HCT116 (cell line): ENCODE measurements around the gene INTS3. TPM values are rescaled to one million over a fixed set of nuclear protein-coding genes. Genes with fewer than 3 reads are reported as not detected.

Experiments
- ATAC-seq: fragments of 200-7000 bp; cut with Tn5 transposase; 2 replicates; pipeline ENCODE4 v1.9.1; 2020; ENCODE audit warnings: mild to moderate bottlenecking, moderate library complexity
- BruUV-seq: library from RNA; stranded (reverse); fragments of 400-500 nt; replicated peaks from 2 replicates; lab custom pipeline; 2021; lab: Mats Ljungman, UMichigan
- CTCF ChIA-PET: fragments of 300-600 bp; sonication (Branson Sonifier 250); formaldehyde crosslinking; loops from one replicate; lab custom pipeline; 2021; ENCODE audit warnings: antibody characterized with exemption; lab: Charles Lee
- POLR2A ChIA-PET: fragments of 300-600, 350-600 bp; sonication (Branson Sonifier 250); formaldehyde crosslinking; loops from one replicate; lab custom pipeline; 2021; ENCODE audit warnings: antibody characterized with exemption; lab: Charles Lee
- RAD21 ChIA-PET, 2 experiments: fragments of 300-600 bp; sonication (Branson Sonifier 250); formaldehyde crosslinking; loops; one replicate each; lab custom pipeline; 2023; ENCODE audit warnings: low total read pairs in 2 of 2; ENCODE audit not compliant: uncharacterized antibody in 2 of 2, unreplicated experiment in 2 of 2, low non-redundant PET in 1 of 2; lab: Charles Lee
- DNase-seq: peaks from one replicate; pipeline ENCODE4 v3.0.0-alpha.2; 2010; ENCODE audit warnings: low read depth, low spot score
- H2AFZ ChIP-seq: fragments of 200-600 bp; shearing (Covaris generic), sonication (generic); 2 replicates; pipeline ENCODE4 v1.6.1; 2017; ENCODE audit warnings: low read depth, mixed run types, mixed read lengths, antibody characterized with exemption, low read length; ENCODE audit not compliant: poor library complexity, severe bottlenecking
- H3K27ac ChIP-seq: 2 replicates; pipeline ENCODE4 v1.5.1; 2012; ENCODE audit warnings: low read depth, low read length
- H3K27me3 ChIP-seq: fragments of 200-600 bp; sonication (generic); 2 replicates; pipeline ENCODE4 v1.6.1; 2016; ENCODE audit warnings: mixed run types, low read length, mixed read lengths; ENCODE audit not compliant: insufficient read depth
- H3K36me3 ChIP-seq, 2 experiments: fragments of 200-500 bp in 1 of 2; fragments of 200-600 bp in 1 of 2; sonication (Bioruptor generic) in 1 of 2; sonication (generic) in 1 of 2; 2 replicates each; pipeline versions ENCODE4 v1.5.1 to v1.6.1; 2014 to 2016; ENCODE audit warnings: low read length in 2 of 2, inconsistent platforms in 1 of 2, mixed read lengths in 1 of 2, mixed run types in 1 of 2; ENCODE audit not compliant: insufficient read depth in 2 of 2, control insufficient read depth in 1 of 2
- H3K4me1 ChIP-seq, 2 experiments: fragments of 200-600 bp in 1 of 2; sonication (generic) in 1 of 2; 2 replicates each; pipeline versions ENCODE4 v1.5.1 to v1.6.1; 2012 to 2017; ENCODE audit warnings: low read length in 2 of 2, inconsistent platforms in 1 of 2, mild to moderate bottlenecking in 1 of 2, mixed read lengths in 1 of 2, mixed run types in 1 of 2, moderate library complexity in 1 of 2; ENCODE audit not compliant: insufficient read depth in 2 of 2, control insufficient read depth in 1 of 2
- H3K4me2 ChIP-seq: fragments of 200-600 bp; sonication (generic); 2 replicates; pipeline ENCODE4 v1.6.1; 2017; ENCODE audit warnings: mixed run types, low read length, mixed read lengths
- H3K4me3 ChIP-seq, 2 experiments: fragments of 200-600 bp in 1 of 2; sonication (generic) in 1 of 2; replicated peaks in 1 of 2; 2 replicates each; pipeline ENCODE4 v1.5.1; 2011 to 2016; ENCODE audit warnings: low read length in 2 of 2, control low read depth in 1 of 2, low read depth in 1 of 2, mild to moderate bottlenecking in 1 of 2, mixed read lengths in 1 of 2, mixed run types in 1 of 2
- H3K79me2 ChIP-seq: fragments of 200-600 bp; sonication (generic); 2 replicates; pipeline ENCODE4 v1.6.1; 2017; ENCODE audit warnings: mild to moderate bottlenecking, mixed run types, low read length, moderate library complexity, mixed read lengths; ENCODE audit not compliant: insufficient read depth
- H3K9ac ChIP-seq: fragments of 200-600 bp; sonication (generic); 2 replicates; pipeline ENCODE4 v1.6.1; 2016; ENCODE audit warnings: low read length, mixed read lengths
- H3K9me2 ChIP-seq: fragments of 200-600 bp; sonication (generic), shearing (Covaris generic); 2 replicates; pipeline ENCODE4 v1.6.1; 2017; ENCODE audit warnings: mixed run types, mild to moderate bottlenecking, moderate library complexity; ENCODE audit not compliant: insufficient read depth
- H3K9me3 ChIP-seq, 2 experiments: fragments of 200-500 bp in 1 of 2; fragments of 200-600 bp in 1 of 2; sonication (Bioruptor generic) in 1 of 2; sonication (generic) in 1 of 2; 2 replicates each; pipeline ENCODE4 v1.6.1; 2014 to 2017; ENCODE audit warnings: low read length in 2 of 2, mixed read lengths in 2 of 2, inconsistent platforms in 1 of 2, low read depth in 1 of 2, mild to moderate bottlenecking in 1 of 2, mixed run types in 1 of 2, moderate library complexity in 1 of 2; ENCODE audit not compliant: control insufficient read depth in 1 of 2, insufficient read depth in 1 of 2
- H4K20me1 ChIP-seq: fragments of 200-600 bp; sonication (generic), shearing (Covaris generic); 2 replicates; pipeline ENCODE4 v1.6.1; 2017; ENCODE audit warnings: mixed run types, mild to moderate bottlenecking, moderate library complexity; ENCODE audit not compliant: insufficient read depth
- ATF3 ChIP-seq: IDR thresholded peaks from 2 replicates; pipeline ENCODE4 v1.6.1; 2012
- ELF1 ChIP-seq: IDR thresholded peaks from 2 replicates; pipeline ENCODE4 v1.6.1; 2012; ENCODE audit warnings: low read depth, borderline replicate concordance
- JUND ChIP-seq: IDR thresholded peaks from 2 replicates; pipeline ENCODE4 v1.6.1; 2012
- MAX ChIP-seq: IDR thresholded peaks from 2 replicates; pipeline ENCODE4 v1.6.1; 2012
- POLR2A ChIP-seq: IDR thresholded peaks from 2 replicates; pipeline ENCODE4 v1.7.0; 2011; ENCODE audit warnings: borderline replicate concordance; ENCODE audit not compliant: insufficient read depth, insufficient read length; ENCODE audit errors: extremely low read depth
- POLR2AphosphoS5 ChIP-seq: IDR thresholded peaks from 2 replicates; pipeline ENCODE4 v1.6.1; 2011; ENCODE audit warnings: mild to moderate bottlenecking, low read depth, low read length, moderate library complexity
- SIN3A ChIP-seq: IDR thresholded peaks from 2 replicates; pipeline ENCODE4 v1.6.1; 2012; ENCODE audit warnings: low read depth
- SP1 ChIP-seq: IDR thresholded peaks from 2 replicates; pipeline ENCODE4 v1.6.1; 2012; ENCODE audit warnings: low read depth
- YY1 ChIP-seq: IDR thresholded peaks from 2 replicates; pipeline ENCODE4 v1.6.1; 2011; ENCODE audit warnings: low read length, low read depth, moderate library complexity, mild to moderate bottlenecking; ENCODE audit not compliant: insufficient replicate concordance; ENCODE audit errors: extremely low read depth
- ZNF274 ChIP-seq: fragments of 200-500 bp; sonication (Bioruptor generic); IDR thresholded peaks from 2 replicates; pipeline ENCODE4 v1.6.1; 2014; ENCODE audit warnings: mild to moderate bottlenecking, low read depth, low read length, inconsistent platforms
- intact Hi-C: fragments of 100-400 bp; cut with micrococcal nuclease; formaldehyde crosslinking; loops from 2 replicates; pipeline ENCODE4 v1.10.0; 2022
- total RNA-seq: library from RNA; stranded (reverse); gene quantifications from one replicate; pipeline ENCODE4 v1.2.1, GENCODE V29; 2021; ENCODE audit not compliant: unreplicated experiment
- TF ChIP-seq, protein P1 (sequence below): IDR thresholded peaks from 2 replicates; pipeline ENCODE4 v1.6.1; 2011; ENCODE audit warnings: mild to moderate bottlenecking, low read length, moderate library complexity; ENCODE audit not compliant: insufficient replicate concordance; ENCODE audit errors: extremely low read depth
- TF ChIP-seq, protein P2 (sequence below), 3 experiments: fragments of 200-600 bp in 1 of 3; sonication (generic) in 1 of 3; IDR thresholded peaks in 2 of 3; conservative IDR thresholded peaks in 1 of 3; 2 replicates each; pipeline ENCODE4 v1.5.1; 2012 to 2017; ENCODE audit warnings: low read depth in 2 of 3, low read length in 2 of 3, antibody characterized with exemption in 1 of 3, borderline replicate concordance in 1 of 3, control low read depth in 1 of 3, mild to moderate bottlenecking in 1 of 3, mixed read lengths in 1 of 3, mixed run types in 1 of 3, moderate library complexity in 1 of 3; ENCODE audit not compliant: insufficient read depth in 1 of 3
- TF ChIP-seq, protein P3 (sequence below): IDR thresholded peaks from 2 replicates; pipeline ENCODE4 v1.6.1; 2012; ENCODE audit warnings: low read depth

INTS3 gene
- total RNA-seq, 1 experiment from 2014 or later: 47.6 TPM

DNA sequence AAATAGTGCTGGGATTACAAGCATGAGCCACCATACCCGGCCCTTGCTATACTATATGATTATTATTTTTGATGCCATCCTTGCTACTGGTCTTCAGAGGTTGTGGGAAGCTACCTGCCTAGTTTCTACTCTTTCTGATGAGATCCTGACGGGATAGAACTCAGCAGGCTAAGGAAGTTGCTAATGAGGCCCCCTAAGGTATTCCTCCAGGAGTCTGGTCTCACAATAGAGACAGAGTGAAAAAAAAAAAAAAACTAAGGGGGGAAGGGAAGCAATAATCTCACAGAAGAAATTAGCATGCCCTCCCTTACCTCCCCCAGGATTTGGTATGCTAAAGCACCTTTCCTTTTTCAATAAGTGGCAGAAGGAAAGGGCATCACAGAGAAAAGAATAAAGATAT is 17.6 kb downstream of the INTS3 start:
- DNase-seq: no peak
- Histone ChIP-seq H3K4me1 (no peaks in the 10 kb centered on the region), H3K79me2 (no peaks in the 10 kb centered on the region), H3K36me3 (peaks cover 34 to 55% of the 10 kb centered on the region in 2 experiments), H3K4me2 (no peak overlapping the region), H3K9me2 (no peaks in the 10 kb centered on the region), H3K9me3 (no peaks in the 10 kb centered on the region), H3K27me3 (no peaks in the 10 kb centered on the region), H3K9ac (no peak overlapping the region), H2AFZ (no peak overlapping the region), H4K20me1 (no peaks in the 10 kb centered on the region), H3K4me3 (no peak overlapping the region), H3K27ac (no peak overlapping the region)
- ChIA-PET POLR2A (no interaction called here), CTCF (no interaction called here), RAD21 (no interaction called here)
- intact Hi-C loops: no loop called here
- no TSS peak for BruUV-seq
- ATAC-seq: no peak
- no peak for TF ChIP-seq YY1
- TF ChIP-seq, protein P1, sequence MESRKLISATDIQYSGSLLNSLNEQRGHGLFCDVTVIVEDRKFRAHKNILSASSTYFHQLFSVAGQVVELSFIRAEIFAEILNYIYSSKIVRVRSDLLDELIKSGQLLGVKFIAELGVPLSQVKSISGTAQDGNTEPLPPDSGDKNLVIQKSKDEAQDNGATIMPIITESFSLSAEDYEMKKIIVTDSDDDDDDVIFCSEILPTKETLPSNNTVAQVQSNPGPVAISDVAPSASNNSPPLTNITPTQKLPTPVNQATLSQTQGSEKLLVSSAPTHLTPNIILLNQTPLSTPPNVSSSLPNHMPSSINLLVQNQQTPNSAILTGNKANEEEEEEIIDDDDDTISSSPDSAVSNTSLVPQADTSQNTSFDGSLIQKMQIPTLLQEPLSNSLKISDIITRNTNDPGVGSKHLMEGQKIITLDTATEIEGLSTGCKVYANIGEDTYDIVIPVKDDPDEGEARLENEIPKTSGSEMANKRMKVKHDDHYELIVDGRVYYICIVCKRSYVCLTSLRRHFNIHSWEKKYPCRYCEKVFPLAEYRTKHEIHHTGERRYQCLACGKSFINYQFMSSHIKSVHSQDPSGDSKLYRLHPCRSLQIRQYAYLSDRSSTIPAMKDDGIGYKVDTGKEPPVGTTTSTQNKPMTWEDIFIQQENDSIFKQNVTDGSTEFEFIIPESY: no peak
- no peak for TF ChIP-seq POLR2AphosphoS5
- no peak for TF ChIP-seq SP1
- TF ChIP-seq JUND: no peak
- TF ChIP-seq ZNF274: no peak
- TF ChIP-seq SIN3A: no peak
- TF ChIP-seq POLR2A: no peak
- TF ChIP-seq, protein P2, sequence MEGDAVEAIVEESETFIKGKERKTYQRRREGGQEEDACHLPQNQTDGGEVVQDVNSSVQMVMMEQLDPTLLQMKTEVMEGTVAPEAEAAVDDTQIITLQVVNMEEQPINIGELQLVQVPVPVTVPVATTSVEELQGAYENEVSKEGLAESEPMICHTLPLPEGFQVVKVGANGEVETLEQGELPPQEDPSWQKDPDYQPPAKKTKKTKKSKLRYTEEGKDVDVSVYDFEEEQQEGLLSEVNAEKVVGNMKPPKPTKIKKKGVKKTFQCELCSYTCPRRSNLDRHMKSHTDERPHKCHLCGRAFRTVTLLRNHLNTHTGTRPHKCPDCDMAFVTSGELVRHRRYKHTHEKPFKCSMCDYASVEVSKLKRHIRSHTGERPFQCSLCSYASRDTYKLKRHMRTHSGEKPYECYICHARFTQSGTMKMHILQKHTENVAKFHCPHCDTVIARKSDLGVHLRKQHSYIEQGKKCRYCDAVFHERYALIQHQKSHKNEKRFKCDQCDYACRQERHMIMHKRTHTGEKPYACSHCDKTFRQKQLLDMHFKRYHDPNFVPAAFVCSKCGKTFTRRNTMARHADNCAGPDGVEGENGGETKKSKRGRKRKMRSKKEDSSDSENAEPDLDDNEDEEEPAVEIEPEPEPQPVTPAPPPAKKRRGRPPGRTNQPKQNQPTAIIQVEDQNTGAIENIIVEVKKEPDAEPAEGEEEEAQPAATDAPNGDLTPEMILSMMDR (IDR thresholded peaks at IDR 0.05 in 2 of 3, conservative IDR thresholded peaks at IDR 0.05 in 1 of 3; ENCODE audit: borderline replicate concordance in 1 of 3, insufficient read depth in 1 of 3, low read depth in 2 of 3, low read length in 2 of 3): no peak
- TF ChIP-seq, protein P3, sequence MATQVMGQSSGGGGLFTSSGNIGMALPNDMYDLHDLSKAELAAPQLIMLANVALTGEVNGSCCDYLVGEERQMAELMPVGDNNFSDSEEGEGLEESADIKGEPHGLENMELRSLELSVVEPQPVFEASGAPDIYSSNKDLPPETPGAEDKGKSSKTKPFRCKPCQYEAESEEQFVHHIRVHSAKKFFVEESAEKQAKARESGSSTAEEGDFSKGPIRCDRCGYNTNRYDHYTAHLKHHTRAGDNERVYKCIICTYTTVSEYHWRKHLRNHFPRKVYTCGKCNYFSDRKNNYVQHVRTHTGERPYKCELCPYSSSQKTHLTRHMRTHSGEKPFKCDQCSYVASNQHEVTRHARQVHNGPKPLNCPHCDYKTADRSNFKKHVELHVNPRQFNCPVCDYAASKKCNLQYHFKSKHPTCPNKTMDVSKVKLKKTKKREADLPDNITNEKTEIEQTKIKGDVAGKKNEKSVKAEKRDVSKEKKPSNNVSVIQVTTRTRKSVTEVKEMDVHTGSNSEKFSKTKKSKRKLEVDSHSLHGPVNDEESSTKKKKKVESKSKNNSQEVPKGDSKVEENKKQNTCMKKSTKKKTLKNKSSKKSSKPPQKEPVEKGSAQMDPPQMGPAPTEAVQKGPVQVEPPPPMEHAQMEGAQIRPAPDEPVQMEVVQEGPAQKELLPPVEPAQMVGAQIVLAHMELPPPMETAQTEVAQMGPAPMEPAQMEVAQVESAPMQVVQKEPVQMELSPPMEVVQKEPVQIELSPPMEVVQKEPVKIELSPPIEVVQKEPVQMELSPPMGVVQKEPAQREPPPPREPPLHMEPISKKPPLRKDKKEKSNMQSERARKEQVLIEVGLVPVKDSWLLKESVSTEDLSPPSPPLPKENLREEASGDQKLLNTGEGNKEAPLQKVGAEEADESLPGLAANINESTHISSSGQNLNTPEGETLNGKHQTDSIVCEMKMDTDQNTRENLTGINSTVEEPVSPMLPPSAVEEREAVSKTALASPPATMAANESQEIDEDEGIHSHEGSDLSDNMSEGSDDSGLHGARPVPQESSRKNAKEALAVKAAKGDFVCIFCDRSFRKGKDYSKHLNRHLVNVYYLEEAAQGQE: no peak
- TF ChIP-seq ELF1: no peak
- TF ChIP-seq ATF3: no peak
- no peak for TF ChIP-seq MAX
